Right forelimb (tissue), 1 donor: ENCODE measurements around the gene TMEM8B.

ENCODE experiments used
- DNase-seq: peaks from one replicate; pipeline ENCODE4 v3.0.0-alpha.2; 2018

The TMEM8B gene

DNA sequence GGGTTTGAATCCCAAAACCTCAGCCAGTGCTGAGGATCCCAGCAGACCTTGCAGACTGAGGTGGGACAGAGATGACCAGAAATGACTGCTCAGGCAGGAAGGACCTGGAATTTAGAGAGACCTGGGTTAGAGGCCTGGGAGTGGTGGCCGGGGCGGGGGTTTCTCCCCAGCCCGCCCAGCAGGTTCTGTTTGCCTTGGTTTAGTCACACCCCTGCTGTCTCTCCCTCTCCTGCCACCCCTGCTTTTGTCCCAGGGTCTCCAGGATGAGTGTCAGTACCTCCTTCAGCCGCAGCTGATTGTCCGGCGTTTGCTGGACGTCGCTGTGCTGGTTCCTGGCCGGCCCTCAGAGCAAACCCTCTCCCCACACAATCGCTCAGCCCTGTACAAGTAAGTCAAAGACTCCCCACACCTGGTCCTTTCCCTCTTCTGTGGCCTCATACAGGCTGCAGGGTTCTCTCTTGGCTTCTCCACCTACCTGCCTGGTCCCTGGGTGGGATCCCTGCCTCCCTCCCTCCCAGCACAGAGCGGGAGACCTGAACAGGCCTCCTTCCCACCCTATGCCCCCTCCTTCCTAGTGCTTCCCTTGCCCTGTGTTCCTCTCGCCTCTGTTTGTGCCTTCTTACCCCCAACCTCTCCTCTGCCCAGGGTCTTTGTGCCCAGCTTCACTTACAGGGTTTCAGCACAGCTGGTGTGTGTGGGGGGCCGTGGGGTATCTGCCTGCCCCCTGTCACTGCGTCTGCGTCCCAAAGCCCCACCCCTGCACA lies 12.0 kb downstream of the TMEM8B start:
- no peak for DNase-seq

DNA sequence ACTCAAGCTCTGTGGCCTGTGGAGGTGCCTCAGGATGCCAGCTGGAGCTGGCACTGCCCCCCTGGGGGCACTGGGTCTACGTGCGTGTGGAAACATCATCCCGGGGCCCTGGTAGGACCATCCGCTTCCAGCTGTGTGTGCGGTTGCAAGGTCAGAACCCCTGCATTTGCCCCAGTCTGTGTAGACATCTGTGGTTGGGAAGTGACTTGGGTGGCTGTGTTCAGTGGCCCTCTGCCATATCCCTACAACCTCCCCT lies 12.5 kb downstream of the TMEM8B start:
- DNase-seq, result no peak

DNA sequence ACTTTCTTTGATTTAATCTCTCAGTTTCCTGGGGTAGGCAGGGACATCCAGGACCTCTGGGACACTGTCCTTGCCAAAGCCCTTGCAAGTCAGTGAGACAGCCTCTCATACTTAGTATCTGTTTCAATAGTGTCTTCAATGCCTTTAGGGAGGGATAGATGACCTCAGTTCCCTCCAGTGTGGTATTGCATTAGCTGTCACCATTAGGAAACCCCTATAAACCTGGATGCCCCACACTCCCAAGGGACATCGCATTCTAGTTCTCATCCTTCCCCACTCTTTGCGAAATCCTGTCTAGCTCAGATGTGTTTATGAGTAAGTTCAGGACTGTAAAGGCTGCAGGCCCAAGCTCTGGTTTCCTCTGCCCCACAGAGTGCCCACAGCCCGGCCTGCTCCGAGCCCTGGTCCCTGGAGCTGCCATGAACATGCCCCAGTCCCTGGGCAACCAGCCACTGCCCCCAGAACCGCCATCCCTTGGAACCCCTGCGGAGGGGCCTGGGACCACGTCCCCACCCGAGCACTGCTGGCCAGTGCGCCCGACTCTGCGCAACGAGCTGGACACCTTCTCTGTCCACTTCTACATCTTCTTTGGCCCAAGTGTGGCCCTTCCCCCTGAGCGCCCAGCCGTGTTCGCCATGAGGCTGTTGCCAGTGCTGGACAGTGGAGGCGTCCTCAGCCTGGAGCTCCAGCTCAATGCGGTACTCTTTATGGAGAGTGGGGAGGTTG lies 13.2 kb downstream of the TMEM8B start:
- no peak for DNase-seq

DNA sequence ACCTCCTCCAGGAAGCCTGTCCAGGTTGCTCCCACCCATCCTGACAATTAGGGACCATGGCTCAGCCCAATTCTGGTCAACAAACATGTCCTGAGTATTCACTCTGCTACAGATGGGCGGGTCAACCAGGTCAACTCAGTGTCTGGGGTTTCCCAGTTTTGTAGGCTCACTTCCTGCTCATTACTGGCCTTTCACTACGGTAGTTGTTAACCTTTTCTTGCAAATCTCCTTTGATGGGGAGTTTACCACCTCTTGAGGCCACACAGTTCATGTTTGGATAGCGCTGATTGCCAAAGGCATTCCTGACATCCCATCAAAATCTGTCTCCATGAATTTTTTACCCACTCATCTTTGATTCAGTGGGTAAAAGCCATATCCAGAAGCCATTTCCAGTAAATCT lies 13.8 kb downstream of the TMEM8B start:
- DNase-seq, result no peak

DNA sequence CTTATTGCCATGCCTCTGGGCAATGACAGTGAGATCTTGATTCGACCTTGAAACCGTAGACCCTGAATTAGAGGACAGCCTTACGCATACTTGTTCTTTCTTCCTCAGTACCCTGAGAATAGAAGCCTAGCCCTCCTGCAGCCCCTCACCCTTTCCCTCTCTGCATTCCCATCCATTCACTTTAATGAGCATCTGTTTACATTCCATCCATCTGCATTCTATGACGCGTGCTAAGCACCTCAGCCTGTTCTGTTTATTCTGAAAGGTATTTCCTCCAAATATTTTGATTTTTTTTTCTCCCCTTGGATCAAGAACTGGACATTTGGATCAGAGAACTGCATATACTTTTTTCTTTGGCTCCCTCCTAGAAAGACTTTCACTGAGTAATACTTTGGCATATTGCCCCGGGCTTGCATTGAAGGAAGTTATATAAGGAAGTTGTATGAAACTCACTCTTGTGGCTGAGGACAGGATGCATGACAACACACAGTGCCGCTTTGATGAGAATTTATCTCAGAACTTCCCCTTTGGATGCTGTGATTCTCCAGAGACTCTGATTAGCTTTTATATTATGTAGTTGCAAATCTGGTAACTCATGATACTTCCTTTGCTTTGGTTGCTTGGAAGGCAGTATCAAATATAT lies 15.7 kb downstream of the TMEM8B start:
- no peak for DNase-seq

DNA sequence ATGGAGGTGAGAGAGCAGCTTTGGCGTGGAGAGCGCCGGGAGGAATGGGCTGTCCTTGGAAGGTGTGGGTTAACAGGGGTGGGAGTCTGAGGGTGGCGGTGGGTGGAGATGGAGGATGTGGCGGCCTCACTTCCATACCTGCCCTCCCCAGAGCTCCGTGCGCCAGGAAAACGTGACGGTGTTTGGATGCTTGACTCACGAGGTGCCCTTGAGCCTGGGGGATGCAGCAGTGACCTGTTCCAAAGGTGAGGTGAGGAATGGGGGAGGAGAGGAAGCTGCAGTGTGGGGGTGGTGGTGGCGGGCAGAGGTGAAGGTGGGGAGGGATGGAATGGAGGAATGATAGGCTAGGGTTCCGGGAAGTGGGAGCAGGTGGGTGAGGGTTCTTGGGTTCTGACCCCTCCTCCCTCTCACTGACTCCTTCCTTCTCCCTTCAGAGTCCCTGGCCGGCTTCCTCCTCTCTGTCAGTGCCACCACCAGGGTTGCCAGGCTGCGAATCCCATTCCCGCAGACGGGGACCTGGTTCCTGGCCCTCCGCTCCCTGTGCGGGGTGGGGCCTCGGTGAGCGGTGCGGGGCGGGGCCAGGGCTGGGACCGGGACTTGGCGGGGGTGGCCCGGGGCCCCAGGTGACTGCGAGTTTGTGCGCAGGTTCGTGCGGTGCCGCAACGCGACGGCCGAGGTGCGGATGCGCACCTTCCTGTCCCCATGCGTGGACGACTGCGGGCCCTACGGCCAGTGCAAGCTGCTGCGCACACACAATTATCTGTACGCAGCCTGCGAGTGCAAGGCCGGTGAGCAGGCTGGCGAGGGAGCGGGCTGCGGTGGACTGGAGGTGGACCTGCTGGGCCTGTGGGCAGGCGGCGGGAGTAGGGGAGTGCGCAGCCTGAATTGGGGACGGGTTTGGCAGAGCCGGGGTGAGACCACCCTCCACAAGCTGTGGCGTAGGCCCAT lies 17.1 kb downstream of the TMEM8B start:
- no peak for DNase-seq

DNA sequence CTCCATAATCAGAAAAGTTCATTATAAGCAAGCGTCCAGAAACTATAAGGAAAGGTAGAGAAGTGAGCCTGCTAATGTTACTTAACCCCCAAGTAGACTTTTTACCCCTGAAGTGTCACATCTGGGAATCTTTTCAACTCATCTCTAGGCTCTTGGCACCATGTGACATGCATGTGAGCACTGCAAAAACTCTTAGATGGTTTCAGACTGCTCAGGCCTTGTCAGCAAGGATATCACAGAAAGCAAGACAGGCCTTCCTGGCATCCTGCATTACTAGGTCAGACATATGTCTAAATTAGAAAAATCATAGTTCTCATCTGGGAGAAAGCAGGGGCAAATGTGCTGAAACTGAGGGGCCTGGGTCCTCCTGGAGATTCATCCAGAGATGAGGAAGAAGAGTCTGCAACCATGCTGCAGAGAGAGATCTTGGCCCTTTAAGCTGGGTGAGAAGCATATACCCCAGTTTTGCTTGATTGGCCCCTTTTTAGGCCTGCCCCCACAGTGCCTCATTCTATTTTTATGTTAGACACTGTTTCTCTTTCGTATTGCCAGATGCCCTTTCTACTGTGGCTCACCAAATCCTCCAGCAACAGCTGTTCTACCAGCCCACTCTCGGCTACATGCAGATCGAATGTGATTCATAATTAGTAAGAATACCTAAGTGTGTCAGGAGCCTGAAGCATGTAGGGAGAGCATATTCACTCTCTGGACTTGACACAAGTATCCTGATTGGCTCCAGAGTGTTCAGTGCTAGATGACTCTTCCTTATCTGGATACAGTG lies 19.0 kb downstream of the TMEM8B start:
- DNase-seq, result no peak

DNA sequence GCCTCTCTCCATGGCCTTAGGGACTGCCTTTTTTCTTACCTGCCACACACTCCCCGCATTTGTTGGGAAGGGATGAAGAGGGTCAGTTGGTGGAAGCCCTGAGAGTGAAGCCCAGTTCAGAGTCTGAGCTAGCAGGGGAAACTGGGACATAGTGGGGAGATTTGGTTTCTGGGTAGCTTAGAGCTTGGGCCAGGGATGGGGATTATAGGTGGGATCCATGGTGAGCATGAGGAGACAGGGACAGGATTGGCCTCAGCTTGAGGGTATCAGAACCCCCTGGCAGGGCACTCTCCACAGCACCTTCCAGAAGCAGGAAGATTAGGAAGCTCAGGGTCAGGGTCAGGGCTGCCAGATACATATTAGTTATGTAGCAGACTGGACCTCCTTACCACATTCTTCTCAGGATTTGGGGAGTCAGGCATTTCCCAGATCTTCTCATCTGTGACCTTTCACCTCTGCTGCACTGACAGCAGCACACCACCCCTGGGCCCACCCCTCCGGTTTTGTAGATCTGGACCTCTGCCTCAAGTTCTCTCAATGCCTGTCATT lies 23.3 kb downstream of the TMEM8B start:
- DNase-seq, result no peak

DNA sequence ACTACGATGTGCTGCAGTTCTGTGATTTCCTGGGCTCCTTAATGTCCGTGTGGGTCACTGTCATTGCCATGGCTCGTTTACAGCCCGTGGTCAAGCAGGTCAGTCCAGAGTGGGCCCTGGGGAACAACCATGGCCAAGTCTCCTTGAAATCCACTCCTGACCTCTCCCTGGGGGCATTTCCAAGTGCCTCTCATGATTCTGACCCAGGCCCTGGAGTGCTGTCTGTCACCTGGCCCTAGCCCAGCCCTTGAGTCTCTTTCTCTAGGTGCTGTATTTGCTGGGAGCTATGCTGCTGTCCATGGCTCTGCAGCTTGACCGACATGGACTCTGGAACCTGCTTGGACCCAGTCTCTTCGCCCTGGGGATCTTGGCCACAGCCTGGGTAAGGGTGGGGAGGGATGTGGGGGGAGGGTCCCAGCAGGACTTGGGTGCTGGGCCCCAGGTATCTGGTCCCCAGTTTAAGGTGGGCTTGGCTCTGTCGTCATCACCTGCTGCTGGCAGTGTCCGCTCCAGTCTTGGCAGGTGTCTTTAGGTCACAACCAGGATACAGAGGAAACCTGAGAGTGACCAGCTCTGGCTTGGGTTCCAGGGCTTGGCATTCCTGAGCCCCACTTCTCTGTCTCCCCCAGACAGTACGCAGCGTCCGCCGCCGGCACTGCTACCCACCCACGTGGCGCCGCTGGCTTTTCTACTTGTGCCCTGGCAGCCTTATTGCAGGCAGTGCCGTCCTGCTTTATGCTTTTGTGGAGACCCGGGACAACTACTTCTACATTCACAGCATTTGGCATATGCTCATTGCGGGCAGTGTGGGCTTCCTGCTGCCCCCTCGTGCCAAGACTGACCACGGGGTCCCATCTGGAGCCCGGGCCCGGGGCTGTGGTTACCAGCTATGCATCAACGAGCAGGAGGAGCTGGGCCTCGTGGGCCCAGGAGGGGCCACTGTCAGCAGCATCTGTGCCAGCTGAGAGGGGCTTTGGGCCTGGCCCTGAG lies 24.1 kb downstream of the TMEM8B start:
- DNase-seq, result peak; percentile 9

DNA sequence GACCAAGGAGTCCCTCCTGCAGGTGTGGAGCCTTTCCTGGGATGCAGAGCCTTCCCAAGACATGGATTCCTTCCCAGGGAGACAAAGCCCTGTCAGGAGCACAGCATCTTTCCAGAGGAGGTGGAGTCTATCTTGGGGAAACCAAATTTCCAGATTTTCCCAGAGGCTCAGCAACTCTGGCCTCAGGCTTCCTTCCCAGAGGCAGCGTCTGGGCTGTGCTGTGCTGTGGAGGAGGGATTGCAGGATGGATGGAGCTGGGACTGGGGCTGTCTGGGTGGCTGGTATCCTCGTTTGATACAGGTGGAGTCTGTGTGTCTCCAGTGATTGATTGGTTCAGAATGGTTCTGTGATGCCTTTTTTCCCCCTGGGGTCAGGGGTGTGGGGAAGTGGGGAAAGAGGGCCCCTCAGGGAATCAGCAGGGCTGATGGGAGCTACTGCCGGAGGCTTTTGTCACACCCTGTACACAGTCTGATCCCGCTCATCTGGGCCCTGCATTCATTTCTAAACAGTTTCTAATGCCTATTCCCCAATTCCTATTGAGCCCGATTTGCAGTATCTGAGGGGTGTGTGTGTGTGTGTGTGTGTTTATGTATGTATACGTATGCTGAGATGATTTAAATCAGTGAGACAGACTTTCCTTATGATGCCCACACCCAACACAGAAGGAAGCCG lies 25.2 kb downstream of the TMEM8B start:
- peak; percentile 21 for DNase-seq

DNA sequence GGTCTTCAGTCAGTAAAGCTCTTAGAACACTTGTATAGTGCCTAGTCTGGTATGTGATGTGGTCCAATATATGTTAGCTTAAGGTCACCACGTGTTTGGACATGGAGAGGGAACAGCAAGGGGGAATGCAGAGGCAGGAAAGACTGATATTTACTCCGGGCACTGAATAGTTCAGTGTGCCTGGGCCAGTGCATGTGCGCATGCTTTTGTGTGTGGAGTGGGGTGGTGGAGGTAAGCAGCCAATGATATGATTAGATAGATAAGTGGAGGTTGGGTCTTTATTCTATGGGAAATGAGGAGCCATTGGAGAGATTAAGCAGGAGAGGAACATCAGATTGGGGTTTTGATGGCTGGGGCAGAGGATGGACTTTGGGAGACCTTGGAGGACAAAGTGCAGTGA lies 27.2 kb downstream of the TMEM8B start:
- peak; percentile 15 for DNase-seq

DNA sequence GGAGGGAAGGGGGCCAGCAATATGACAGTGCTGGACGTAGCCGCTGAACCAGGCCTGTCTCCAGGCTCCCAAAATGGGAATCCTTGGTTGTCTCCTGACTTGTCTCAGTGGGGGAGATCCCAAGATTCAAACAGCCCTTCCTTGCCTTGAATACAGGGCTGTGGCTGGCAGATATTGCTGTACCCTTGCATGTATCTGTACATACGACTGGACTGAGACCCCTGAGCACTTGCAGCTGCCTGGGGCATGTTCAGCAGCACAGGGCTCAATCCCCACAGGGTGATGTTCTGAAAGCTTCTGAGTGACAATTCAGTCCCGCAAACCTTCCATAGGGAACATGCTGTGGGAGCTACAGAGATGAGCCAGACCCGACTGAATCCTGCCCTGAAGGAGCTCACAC lies 27.9 kb downstream of the TMEM8B start:
- DNase-seq, result peak; percentile 11

DNA sequence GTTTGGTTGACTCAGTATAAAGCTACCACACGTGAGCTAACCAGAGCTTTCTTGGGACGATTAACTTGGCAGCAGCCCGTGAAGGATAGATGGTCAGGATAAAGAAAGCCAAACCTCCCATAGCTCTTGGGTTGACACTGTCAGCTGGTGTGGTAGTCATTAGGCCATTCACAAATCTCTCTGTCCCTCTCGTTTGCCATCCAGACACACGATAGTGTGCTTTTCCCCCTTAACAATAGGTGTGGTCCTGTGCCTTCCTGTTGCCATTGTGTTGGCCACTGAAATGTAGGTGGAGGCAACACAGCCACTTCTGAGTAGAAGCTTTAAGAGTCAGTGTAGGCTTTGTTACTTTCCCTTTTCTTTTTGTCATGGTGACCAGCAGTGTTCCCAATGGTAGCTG lies 29.4 kb downstream of the TMEM8B start:
- DNase-seq, result no peak

DNA sequence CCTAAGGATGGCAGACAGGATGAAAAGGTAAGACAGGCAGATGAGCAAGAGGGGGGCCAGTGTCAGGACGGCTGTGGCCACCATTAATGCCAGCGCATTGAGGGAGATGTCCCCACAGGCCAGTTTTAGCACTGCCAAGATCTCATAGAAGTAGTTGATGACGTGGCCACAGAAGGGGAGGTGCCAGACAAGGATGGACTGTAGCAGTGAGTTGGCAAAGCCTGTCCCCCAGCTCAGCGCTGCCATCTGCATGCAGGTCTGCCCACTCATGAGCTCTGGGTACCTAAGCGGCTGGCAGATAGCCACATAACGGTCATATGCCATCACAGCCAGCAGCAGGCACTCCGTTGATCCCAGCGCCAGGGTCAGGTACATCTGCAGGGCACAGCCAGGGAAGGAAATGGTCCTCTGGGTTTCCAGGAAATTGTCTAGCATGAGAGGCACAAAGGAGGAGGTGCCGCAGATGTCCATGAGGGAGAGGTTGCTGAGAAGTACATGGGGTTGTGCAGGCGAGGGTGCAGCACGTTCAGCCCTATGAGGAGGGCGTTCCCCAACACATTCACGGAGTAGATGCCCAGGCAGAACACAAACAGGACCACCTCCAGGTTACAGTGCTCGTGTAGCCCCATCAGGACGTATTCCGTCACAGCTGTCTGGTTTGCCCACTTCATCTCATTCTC lies 30.4 kb downstream of the TMEM8B start:
- peak; percentile 39 for DNase-seq

DNA sequence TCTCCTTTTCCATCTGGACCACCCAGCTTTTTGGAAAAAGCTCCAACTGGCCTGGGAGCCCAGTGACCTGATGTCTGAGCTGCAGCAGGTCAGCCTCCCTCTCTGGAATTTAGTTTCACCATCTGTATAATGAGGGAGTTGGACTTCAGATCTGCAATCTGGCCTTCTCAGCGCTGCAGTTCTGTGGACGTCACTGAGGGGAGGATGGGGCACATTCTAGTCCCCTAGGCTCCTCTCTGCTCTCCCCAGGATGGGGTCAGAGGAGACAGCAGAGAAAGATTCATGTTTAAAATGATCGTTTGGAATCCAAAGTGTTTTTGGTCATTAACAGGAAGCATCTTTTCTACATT lies 30.9 kb downstream of the TMEM8B start:
- no peak for DNase-seq

DNA sequence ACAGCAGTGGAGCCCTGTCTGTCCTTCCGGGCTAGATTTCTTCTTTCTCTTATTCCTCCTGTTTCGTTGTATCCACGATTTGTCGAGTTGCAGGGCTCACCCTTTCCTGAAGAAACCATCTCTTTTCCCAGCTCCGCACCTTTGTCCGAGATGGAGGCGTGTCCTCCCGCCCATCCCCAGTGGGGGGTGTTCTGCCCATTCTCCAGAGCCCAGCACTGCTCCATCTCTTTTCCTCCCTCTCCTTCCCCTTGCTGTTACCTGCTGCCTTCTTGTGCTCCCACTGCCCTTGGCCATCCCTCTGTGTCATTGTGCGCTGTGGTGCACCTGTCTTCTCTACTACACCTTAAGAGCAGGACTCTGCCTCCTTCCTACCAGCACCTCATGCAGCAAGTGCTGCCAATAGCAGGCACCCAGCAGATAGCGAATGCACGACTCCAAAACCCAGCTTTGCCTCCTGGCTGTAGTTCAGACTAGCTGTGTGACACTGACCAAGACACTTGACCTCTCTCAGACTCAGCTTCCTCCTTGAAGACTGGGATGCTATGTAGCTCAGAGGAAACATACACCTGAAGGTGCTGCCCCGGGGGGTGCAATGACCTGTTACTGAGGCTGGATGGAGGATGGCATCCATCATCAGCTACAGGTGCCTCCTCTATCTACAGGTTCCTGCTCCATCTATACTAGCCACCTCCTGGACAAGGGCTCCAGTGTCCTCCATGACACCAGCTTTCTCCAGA lies 32.3 kb downstream of the TMEM8B start:
- DNase-seq, result peak; percentile 11

DNA sequence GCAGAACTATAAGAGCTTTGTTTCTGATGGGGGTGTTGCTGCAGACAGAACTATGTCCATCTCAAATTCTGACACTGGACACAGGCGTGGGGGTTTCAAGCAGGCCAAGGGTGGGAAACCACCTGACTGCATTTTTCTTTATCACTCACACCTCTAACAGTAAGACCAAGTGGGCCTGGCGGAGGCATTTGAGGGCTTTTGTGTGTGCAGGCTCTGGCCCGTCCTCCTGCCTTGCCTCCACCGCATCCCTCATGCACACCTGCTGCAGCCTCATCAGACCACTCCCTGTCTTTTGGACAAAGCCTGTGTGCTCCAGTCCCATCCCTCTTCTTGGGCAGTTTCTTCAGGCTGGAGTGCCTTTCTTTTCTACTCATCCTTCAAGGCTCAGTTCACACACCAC lies 33.3 kb downstream of the TMEM8B start:
- DNase-seq, result peak; percentile 30

DNA sequence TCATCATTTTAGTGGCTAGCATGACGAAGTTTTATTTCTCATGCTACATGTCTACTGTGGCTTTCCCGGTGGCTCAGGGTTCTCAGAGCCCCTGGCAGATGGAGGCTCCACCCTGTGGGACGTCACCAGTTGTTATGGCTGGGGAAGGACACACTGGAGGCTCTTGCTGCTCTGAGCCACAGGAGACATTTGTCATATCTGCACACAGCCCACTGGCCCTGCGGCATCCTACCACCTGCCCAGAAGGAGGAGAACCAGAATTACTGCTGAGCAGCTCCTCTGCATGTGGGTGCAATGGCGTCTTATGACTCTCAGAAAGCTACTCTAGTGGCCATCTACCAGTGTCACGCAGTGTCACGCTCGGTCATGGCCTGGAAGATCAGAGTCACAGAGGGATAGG lies 34.6 kb downstream of the TMEM8B start:
- DNase-seq, result peak; percentile 24

DNA sequence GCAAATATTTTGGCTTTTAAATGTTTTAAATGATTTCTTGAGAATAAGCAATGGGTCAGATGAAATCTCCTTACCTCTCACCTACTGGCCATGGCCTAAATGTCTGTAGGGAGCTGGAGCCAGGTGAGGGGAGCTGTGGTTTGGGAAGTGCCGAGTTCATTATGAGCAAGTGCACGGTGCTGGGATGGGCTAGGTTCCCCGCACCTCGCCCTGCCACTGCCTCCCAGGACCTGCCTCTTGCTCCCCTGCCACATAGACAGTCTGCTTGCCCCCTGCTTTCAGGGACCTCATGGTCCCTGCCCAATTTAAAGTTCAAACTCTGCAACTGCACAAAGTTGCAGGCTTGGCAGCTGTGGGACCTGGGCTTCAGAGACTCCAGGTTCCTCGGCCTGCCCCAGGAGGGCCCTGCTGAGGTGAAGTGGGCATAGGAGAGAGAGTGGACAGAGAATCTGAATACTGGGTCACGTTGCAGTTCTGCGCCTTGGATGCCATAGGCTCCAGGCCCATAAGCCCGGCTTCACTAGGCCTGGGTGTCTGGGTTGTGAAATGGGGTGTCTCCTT lies 35.7 kb downstream of the TMEM8B start:
- DNase-seq, result peak; percentile 15
